ENCODE measurements around the gene ABCA3. TPM values are rescaled to one million over a fixed set of nuclear protein-coding genes. Genes with fewer than 3 reads are reported as not detected.

Gene ABCA3
- total RNA-seq, 2 donors from 2014 or later, result 3.3 to 3.5 TPM

GRCh38 chr16:2358811-2359210, 18.3 kb upstream of the ABCA3 start:
- H3K4me3 Mint-ChIP-seq, result no peak overlapping the region
- TF ChIP-seq CTCF (conservative IDR thresholded peaks at IDR 0.05), result no peak
- peaks cover 19% of the 10 kb centered on the region for H3K27me3 Mint-ChIP-seq (ENCODE audit: insufficient read depth)
- 100% methylated on average over 2 of the region's 3 CpGs; no CpG with 5 or more reads in 1 of the 2 experiments for WGBS, 2 experiments (ENCODE audit: insufficient coverage in 1 of 2, insufficient read length in 1 of 2)
- H3K27ac Mint-ChIP-seq, result no peak overlapping the region
- no peak overlapping the region for H3K27ac ChIP-seq (ENCODE audit: low read depth, low read length)
- H3K4me3 ChIP-seq (ENCODE audit: low read length), result no peak overlapping the region
- no peaks in the 10 kb centered on the region for H3K4me1 Mint-ChIP-seq
- H3K4me1 ChIP-seq (ENCODE audit: control insufficient read depth, insufficient read depth, low read length), result no peaks in the 10 kb centered on the region
- DNase-seq, result no peak
- peaks cover 2% of the 10 kb centered on the region for H3K9me3 Mint-ChIP-seq
- H3K36me3 Mint-ChIP-seq (ENCODE audit: low read depth), result no peaks in the 10 kb centered on the region
- H3K27me3 ChIP-seq (ENCODE audit: control insufficient read depth, insufficient read depth, low read length, poor library complexity, severe bottlenecking), result peaks cover 7% of the 10 kb centered on the region
- H3K36me3 ChIP-seq (ENCODE audit: control insufficient read depth, insufficient read depth, low read length), result no peaks in the 10 kb centered on the region
- no peak overlapping the region for H3K9ac ChIP-seq (ENCODE audit: extremely low read depth, low read length, poor library complexity, severe bottlenecking)
- no peaks in the 10 kb centered on the region for H3K9me3 ChIP-seq (ENCODE audit: control insufficient read depth, low read length)

- DNase-seq, result no peak
- H3K27me3 ChIP-seq (ENCODE audit: control insufficient read depth, insufficient read depth, low read length, poor library complexity, severe bottlenecking), result peaks cover 5% of the 10 kb centered on the region
- no peaks in the 10 kb centered on the region for H3K36me3 ChIP-seq (ENCODE audit: control insufficient read depth, insufficient read depth, low read length)
- Mint-ChIP-seq H3K27me3 (ENCODE audit: insufficient read depth) (peaks cover 22% of the 10 kb centered on the region), H3K4me3 (no peak overlapping the region), H3K27ac (no peak overlapping the region), H3K4me1 (no peaks in the 10 kb centered on the region), H3K36me3 (ENCODE audit: low read depth) (no peaks in the 10 kb centered on the region), H3K9me3 (peaks cover 2% of the 10 kb centered on the region)
- no peak overlapping the region for H3K4me3 ChIP-seq (ENCODE audit: low read length)
- H3K4me1 ChIP-seq (ENCODE audit: control insufficient read depth, insufficient read depth, low read length), result no peaks in the 10 kb centered on the region
- no peak for TF ChIP-seq CTCF (conservative IDR thresholded peaks at IDR 0.05)
- 90 to 100% methylated on average over 3 to 4 of the region's 4 CpGs for WGBS, 2 experiments (ENCODE audit: insufficient coverage in 1 of 2, insufficient read length in 1 of 2)
- H3K9me3 ChIP-seq (ENCODE audit: control insufficient read depth, low read length), result no peaks in the 10 kb centered on the region
- no peak overlapping the region for H3K27ac ChIP-seq (ENCODE audit: low read depth, low read length)
- H3K9ac ChIP-seq (ENCODE audit: extremely low read depth, low read length, poor library complexity, severe bottlenecking), result no peak overlapping the region
These were observed 16.8 kb upstream of the ABCA3 start for GRCh38 chr16:2357331-2357730.

GRCh38 chr16:2350500-2350899, 10.0 kb upstream of the ABCA3 start:
- Mint-ChIP-seq H3K27me3 (ENCODE audit: insufficient read depth) (peaks cover 19% of the 10 kb centered on the region), H3K27ac (no peak overlapping the region), H3K36me3 (ENCODE audit: low read depth) (no peaks in the 10 kb centered on the region), H3K4me3 (no peak overlapping the region), H3K4me1 (no peaks in the 10 kb centered on the region), H3K9me3 (no peaks in the 10 kb centered on the region)
- DNase-seq, result no peak
- no peaks in the 10 kb centered on the region for H3K4me1 ChIP-seq (ENCODE audit: control insufficient read depth, insufficient read depth, low read length)
- H3K9ac ChIP-seq (ENCODE audit: extremely low read depth, low read length, poor library complexity, severe bottlenecking), result no peak overlapping the region
- H3K36me3 ChIP-seq (ENCODE audit: control insufficient read depth, insufficient read depth, low read length), result no peaks in the 10 kb centered on the region
- no peak for TF ChIP-seq CTCF (conservative IDR thresholded peaks at IDR 0.05)
- WGBS, 2 experiments (ENCODE audit: insufficient coverage in 1 of 2, insufficient read length in 1 of 2), result 92% methylated on average over 1 of the region's 1 CpG; no CpG with 5 or more reads in 1 of the 2 experiments
- H3K27ac ChIP-seq (ENCODE audit: low read depth, low read length), result no peak overlapping the region
- H3K27me3 ChIP-seq (ENCODE audit: control insufficient read depth, insufficient read depth, low read length, poor library complexity, severe bottlenecking), result peaks cover 11% of the 10 kb centered on the region
- no peaks in the 10 kb centered on the region for H3K9me3 ChIP-seq (ENCODE audit: control insufficient read depth, low read length)
- H3K4me3 ChIP-seq (ENCODE audit: low read length), result no peak overlapping the region
